OCI-LY3 (cell line): ENCODE data around the gene TGFB3.

ENCODE experiments used
- EZH2phosphoT487 ChIP-seq: fragments of 200-600 bp; shearing (Covaris generic); IDR thresholded peaks from 2 replicates; pipeline ENCODE4 v1.6.1; 2018; ENCODE audit warnings: antibody characterized with exemption, mixed run types, low read depth
- TF ChIP-seq, protein P1 (sequence below): fragments of 200-600, 300-600 bp; sonication (generic); IDR thresholded peaks from 2 replicates; pipeline ENCODE4 v1.5.1; 2014; ENCODE audit warnings: antibody characterized with exemption, low read length, low read depth

GRCh38 chr14:75928690-75929181 is 53.1 kb downstream of the TGFB3 start:
- TF ChIP-seq, protein P1, sequence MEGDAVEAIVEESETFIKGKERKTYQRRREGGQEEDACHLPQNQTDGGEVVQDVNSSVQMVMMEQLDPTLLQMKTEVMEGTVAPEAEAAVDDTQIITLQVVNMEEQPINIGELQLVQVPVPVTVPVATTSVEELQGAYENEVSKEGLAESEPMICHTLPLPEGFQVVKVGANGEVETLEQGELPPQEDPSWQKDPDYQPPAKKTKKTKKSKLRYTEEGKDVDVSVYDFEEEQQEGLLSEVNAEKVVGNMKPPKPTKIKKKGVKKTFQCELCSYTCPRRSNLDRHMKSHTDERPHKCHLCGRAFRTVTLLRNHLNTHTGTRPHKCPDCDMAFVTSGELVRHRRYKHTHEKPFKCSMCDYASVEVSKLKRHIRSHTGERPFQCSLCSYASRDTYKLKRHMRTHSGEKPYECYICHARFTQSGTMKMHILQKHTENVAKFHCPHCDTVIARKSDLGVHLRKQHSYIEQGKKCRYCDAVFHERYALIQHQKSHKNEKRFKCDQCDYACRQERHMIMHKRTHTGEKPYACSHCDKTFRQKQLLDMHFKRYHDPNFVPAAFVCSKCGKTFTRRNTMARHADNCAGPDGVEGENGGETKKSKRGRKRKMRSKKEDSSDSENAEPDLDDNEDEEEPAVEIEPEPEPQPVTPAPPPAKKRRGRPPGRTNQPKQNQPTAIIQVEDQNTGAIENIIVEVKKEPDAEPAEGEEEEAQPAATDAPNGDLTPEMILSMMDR, result no peak
- no peak for TF ChIP-seq EZH2phosphoT487
